Measurements from ENCODE around the gene SMIM43. TPM values are rescaled to one million over a fixed set of nuclear protein-coding genes. Genes with fewer than 3 reads are reported as not detected.
"Not testable (repeated sequence)": the region's sequence is repeated elsewhere in the genome, so short reads cannot be mapped to it uniquely, and the experiment has no call there.

SMIM43 gene
- polyA plus RNA-seq, 12 donors: 0.55 to 2.8 (median 1.7) TPM; not detected in 2

- DNase-seq: no peak
Measured at GRCh38 chr4:121784401-121784800, 19.4 kb upstream of the SMIM43 start.

GRCh38 chr4:121783210-121783609 is 18.2 kb upstream of the SMIM43 start:
- no peak for DNase-seq

DNA sequence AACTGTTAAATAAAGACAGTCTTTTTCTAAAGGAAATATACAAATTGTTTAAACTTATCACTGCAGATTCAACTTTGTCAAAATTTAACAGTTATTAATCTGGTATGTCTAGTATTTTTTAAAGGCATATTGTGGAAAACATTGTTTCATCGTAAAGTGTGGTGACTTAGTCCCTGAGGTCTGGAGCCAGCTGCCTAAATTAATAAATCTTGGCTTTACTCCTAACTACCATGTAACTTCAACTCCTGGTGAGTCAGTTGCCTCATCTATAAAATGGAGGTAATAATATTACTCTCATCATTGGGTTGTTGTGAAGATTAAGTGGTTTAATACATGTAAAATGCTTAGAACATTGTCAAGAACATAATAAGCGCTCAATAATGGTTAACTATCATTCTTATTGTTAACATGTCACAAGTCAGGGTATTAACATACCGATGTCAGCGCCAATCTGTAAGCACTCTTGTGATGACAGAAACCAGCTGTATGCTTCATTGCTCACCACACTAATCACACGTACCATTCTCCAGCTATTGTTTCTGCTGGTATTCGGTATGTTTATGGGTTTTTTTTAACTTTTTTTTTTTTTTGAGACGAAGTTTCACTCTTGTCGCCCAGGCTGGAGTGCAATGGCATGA is 14.1 kb upstream of the SMIM43 start:
- no peak for DNase-seq

GRCh38 chr4:121777625-121778024 is 12.7 kb upstream of the SMIM43 start:
- DNase-seq: no peak

DNA sequence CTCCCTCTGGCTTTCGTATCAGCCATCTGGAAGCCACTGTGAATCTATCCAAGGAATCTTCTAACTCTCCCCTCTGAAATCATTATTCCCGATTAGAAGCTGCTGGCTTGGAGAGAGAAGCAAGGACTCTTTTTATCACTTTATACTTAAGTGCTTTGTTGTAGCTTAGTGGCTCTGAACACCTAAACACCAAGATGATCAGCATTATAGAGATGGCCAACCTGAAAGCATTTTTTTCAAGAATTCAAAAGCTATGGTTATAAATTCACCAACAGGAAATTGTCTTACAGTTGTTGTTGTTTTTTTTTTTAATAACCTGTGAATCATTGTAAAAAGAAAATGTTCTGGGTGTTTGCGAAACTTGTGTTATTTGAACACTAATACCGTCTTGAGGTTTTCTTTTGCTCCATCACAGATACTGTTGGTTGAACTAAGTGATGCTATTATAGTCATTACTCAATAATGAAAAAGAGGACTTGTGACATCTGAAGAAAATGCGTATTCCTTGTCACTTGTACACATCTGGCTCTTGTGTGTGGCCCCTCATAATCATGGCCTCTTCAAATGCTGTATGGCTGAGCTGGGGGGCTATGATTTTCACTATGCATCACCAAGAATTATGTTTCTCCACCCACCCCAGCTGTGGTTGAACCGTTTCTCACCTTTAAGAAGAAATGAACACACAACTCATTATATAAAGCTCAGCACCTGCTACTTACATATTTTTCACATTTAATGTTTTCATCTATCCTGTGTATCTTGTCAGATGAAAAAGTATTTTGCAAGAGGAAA is 11.8 kb upstream of the SMIM43 start:
- DNase-seq: no peak

DNA sequence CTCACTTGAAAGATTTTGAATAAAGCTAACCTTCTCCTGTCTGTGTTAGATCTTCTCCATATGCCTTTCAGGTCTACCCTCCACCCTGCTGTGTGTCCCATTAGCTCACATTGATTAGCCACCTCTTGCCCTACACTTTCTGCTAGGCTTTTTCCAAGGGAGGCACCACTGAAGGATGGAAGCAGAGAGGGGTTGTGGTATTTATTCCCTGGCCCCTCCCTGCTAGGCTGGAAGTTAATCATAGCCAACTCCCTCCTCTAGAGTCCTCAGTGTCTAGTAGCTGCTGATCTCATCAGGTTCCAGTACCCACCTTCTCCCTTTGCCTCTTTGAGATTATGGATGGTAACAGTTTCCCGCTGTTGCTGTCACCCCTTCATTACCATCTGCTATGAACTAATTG is 8.9 kb upstream of the SMIM43 start:
- no peak for DNase-seq

DNA sequence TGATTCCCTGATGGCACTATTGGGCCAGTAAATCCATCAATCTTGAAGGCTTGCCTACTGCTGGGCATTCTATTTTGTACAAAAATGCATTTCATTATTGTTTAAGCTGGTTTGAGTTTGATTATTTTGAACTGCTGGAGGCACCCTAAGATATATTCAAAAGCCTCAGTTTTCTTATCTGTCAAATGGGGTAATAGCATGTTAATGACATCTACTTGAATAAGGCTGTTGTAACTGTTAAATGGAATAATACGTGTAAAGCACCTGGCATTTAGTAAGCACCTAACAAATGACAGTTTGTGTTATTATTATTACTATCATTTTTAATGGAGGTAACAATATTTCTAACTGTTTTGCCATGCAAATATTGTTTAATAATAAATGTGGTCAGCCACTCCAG is 6.9 kb upstream of the SMIM43 start:
- DNase-seq: no peak

- DNase-seq: no peak
Measured at GRCh38 chr4:121769341-121769740, 4.4 kb upstream of the SMIM43 start.

GRCh38 chr4:121767166-121767565 is 2.2 kb upstream of the SMIM43 start:
- DNase-seq: no peak

GRCh38 chr4:121765971-121766538 is 1.1 kb upstream of the SMIM43 start:
- no peak for DNase-seq

DNA sequence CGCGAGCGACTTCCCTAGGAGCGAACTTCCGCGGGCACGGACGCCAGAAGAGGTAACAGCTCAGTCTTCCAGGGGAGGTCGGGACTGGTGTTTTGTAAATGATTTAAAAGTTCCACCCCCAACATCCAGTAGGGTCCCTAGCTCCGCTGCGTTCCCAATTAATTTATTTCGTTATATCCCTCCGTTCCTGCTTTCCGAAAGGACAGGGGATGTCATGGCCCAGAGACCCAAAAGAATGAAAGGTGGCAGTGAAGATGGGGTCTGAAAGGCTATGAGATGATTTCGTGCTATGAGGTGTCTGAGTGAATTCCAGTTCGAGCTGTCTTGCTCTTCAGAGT is 373 bp upstream of the SMIM43 start:
- no peak for DNase-seq

DNA sequence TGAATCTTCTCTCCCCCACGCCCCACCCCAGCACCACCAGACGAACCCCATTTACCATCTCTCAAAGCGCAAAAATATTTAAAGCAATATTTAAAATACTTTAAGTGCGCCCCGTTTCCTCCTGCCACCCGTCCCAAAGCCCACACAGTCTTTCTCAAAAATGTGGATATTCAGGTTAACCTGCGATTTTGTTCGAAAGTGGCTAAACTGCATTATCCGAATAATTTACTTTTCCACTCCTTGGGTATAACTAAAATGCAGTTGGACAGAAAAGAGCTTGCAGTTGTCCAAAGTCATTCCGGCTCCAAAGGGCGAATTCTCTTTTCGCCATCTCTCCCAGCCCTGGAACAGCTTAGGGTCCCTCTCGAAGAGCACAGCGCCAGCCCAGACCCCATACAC is 662 bp downstream of the SMIM43 start:
- DNase-seq: no peak

GRCh38 chr4:121760205-121760604 is 4.8 kb downstream of the SMIM43 start:
- no peak for DNase-seq

- DNase-seq: no peak
Measured at GRCh38 chr4:121758925-121759568, 5.9 kb downstream of the SMIM43 start.

GRCh38 chr4:121752142-121752541 is 12.8 kb downstream of the SMIM43 start:
- not testable (repeated sequence) for DNase-seq

DNA sequence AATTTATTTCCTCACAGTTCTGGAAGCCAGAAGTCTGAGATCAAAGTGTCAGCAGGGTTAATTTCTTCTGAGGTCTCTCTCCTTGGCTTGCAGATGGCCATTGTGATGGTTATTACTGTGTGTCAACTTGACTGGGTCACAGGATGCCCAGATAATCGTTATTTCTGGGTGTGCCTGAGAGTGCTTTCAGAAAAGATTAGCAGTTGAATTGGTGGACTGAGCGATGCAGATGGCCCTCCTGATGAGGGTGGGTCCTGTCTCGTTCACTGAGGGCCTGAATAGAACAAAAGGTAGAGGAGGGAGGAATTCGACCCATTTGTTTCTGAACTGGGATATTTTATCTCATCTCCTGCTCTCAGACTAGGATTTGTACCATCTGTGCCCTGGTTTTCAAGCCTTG is 15.7 kb downstream of the SMIM43 start:
- no peak for DNase-seq

- no peak for DNase-seq
Measured at GRCh38 chr4:121742794-121743193, 22.2 kb downstream of the SMIM43 start.

GRCh38 chr4:121741751-121742150 is 23.2 kb downstream of the SMIM43 start:
- no peak for DNase-seq

DNA sequence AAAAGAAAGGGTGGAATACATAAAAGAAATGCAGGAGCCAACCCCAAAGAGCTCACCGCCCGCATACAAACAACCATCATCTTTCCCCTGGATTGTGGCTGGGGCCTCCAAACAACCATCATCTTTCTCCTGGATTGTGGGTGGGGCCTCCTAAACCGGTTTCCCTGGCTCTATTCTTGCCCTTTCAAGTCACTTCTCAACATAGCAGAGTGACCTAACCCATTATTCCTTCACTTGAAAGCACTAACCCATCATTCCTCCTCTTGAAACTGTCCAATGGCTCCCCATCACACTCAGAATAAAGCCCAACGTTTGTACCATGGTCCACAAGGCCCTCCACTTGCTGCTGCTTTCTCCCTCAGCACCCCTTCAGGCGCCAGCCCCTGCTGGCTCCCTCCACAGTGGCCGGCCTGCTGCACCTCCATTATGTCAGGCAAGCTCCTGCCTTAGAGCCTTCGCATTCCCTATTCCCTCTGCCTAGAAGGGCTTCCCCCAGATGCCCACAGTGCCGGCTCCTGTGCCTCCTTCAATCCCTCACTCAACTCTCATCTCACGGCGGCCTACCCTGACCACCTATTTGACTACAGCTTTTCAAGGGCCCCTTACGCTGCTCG is 24.1 kb downstream of the SMIM43 start:
- DNase-seq: no peak

- no peak for DNase-seq
Measured at GRCh38 chr4:121739575-121739974, 25.4 kb downstream of the SMIM43 start.

- no peak for DNase-seq
Measured at GRCh38 chr4:121738780-121739535, 26.0 kb downstream of the SMIM43 start.

All from muscle of arm (tissue), 12 donors.